GM21528 (cell line): ENCODE measurements around the gene PBRM1.
"Not testable (repeated sequence)": the region's sequence is repeated elsewhere in the genome, so short reads cannot be mapped to it uniquely, and the experiment has no call there.

Experiments
- ATAC-seq: cut with Tn5 transposase; IDR thresholded peaks from one replicate; pipeline ENCODE4 v1.9.1; 2021; ENCODE audit warnings: mild to moderate bottlenecking, moderate library complexity; ENCODE audit not compliant: unreplicated experiment, low FRiP score

The PBRM1 gene

DNA sequence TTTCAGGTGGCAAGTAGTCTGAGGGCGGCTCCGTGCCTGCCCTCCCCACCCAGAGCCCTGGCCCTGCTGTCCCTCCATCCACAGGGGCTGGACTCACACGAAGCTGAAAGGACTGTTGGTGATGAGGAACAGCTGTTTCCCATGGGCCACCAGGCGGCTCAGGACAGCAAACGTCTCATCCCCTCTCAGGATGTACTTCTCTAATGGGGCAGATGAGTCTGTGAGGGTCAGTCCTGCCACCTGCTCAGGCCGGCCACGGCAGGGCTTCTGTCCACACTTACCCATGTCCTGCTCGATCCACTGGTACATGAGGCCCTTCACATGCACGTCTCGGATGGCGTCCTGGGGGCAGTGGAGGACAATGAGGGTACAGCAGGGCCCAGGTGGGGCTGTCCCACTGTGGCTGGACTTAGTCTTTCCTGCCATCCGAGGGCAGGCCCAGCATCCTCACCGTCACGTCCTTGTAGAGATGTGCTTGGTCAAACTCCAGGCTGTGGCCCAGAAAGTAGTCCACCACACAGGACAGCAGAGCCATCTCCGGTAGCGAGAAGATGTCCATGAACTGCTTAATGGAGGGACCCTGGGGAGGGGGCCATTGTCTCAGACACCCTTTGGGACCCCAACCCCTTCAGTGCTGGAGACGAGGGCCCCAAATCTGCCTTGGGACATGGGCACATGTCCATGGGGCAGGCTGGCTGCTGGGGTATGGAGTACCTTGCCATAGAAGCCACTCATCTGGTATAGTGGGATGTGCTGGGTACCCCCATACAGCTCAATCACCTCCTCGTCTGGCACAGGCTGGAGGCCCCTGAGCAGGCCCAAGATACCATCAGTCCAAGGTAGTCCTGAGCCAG, 157.8 kb downstream of the PBRM1 start:
- no peak for ATAC-seq

DNA sequence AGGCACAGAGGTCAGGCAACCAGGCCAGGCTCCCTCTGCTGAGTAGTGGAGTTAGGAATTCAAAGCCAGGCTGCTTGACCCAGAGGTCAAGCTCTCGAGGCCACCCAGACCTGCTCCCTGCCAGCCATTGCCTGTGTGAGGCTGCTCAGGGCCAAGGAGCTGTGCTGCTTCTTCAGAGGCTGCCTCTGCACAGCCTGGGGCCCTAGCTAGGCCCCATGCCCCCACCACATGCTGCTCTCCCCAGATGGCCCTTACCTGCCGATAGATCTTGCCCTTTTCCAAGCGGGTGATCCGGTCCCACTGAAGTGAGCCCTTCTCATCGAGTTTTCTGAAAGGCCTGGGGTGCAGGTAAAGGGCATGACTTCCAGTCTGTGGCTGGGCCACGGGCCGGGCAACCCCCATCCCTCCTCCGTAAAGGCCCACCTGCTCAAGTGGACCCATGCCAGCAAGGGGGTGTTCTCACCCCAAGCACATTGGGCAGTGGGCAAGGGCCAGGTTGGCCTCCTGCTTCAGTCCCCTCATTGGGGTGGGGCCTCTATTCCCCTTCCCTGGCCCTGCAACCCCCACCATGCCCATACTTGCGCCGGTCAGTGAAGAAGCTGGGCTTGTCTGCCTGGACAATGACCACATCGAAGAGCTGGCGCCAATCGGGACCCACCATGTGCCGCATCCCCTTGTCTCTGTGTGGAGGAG, 158.5 kb downstream of the PBRM1 start:
- ATAC-seq = no peak

DNA sequence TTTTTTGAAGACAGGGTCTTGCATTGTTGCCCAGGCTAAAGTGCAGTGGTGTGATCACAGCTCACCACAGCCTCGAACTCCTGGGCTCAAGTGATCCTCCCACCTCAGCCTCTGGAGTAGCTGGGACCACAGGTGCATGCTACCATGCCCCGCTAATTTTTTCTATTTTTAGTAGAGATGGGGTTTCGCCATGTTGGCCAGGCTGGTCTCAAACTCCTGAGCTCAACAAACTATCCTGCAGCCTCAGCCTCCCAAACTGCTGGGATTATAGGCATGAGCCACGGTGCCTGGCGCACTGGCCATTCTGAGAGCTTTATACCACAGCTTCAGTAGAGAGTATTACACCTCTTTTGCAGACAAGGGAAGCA, 159.1 kb downstream of the PBRM1 start:
- ATAC-seq = not testable (repeated sequence)

DNA sequence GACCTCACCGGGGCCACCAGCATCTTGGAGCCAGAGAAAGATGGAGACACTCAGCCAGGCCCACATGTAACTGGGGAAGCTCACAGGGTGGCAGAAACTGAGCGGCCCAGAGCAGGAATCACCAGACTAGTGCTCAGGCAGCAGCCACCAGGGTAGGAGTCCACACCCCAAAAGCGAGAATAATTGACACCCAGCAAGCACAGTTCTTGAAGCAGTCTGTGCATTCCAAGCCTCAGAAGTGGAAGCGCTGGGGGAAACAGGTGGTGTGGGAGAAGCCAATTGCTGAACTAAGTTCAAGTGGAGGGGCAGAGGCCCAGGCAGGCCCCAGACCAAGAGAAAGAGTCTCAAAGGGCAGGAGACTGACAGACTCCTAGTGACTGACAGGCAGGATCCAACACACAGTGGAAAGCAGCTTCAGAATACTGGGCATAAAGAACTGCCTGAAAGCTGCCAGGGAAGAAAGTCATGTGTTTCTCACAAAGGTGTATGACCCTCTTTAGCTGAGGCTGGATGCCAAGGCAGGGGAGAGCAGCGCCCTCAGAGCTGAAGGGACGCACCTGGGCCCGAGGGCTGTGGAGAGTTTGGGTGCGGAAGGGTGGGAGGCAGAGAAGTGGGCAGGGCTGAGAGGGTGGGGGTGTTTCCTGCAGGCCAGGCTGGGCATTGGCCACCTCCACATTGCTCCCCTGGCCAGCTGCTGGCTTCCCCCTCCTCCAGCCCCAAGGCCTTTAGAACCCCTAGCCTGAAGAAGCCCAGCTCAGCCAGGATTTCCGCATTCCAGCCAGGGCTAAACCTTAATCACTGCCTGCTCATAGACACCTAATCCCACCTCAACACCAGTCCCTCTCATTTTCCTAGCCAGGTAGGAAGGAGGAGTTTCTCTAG, 159.8 kb downstream of the PBRM1 start:
- no peak for ATAC-seq

DNA sequence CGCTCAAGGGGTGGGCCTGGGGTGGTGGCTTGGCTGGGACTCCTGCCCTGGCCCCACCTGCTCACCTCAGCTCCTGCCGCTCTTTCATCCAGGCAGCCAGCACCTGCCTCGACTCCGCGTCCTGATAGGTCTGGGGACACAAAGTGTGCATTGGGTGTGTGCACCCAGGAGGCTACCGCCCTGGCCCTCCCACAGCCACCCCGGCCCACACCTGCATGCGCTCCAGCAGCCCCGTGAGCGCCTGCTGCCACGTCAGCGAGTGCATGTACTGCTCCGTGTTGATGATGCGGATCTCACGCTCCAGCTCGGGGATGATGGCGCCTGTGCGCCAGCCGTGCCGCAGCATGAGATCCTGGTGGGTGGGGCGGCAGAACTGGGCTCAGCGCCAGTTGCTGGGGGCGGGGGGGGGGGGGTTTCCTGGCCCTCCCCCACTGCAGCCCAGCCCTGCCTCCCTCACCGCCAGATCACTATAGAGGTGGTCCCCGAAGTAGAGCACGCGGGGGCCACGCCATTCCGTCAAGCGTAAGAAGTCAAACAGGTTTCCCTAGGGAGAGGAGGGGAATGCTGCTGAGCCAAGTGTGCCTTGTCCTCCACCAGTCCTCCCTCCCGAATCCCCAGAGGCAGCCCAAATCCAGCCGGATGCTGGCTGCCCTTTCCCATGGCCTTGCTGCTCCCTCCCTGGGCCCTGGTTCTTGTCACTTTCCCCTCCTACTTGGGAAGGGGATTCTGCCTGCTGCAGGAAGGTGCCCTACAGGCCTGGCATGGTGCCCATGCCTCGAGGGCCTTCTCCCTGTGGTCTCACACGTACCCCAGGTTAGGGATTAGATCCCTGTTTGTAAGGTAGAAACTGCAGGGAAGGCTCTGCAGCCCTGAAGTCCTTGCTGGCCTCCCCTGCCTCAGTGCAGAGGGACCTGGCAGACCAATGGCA, 160.7 kb downstream of the PBRM1 start:
- ATAC-seq = no peak

DNA sequence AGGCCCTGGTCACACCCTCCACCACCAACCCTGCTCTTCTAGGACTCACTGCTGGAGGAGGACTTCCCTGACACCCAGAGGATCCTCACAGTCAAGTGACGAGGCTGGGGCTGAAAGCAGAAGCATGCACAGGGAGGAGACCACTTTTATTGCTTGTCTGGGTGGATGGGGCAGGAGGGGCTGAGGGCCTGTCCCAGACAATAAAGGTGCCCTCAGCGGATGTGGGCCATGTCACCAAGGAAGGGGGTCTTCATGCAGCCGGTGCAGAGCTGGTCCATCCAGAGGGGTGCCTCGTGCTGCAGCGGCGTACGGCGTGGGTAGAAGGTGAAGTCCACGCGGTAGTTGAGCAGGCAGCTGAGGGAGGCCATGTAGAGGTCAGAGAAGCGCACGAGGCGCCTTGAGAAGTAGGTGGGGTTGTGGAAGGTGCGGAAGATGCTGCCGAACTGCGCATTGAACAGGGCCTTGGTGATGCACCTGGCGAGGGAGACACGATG, 161.4 kb downstream of the PBRM1 start:
- no peak for ATAC-seq

DNA sequence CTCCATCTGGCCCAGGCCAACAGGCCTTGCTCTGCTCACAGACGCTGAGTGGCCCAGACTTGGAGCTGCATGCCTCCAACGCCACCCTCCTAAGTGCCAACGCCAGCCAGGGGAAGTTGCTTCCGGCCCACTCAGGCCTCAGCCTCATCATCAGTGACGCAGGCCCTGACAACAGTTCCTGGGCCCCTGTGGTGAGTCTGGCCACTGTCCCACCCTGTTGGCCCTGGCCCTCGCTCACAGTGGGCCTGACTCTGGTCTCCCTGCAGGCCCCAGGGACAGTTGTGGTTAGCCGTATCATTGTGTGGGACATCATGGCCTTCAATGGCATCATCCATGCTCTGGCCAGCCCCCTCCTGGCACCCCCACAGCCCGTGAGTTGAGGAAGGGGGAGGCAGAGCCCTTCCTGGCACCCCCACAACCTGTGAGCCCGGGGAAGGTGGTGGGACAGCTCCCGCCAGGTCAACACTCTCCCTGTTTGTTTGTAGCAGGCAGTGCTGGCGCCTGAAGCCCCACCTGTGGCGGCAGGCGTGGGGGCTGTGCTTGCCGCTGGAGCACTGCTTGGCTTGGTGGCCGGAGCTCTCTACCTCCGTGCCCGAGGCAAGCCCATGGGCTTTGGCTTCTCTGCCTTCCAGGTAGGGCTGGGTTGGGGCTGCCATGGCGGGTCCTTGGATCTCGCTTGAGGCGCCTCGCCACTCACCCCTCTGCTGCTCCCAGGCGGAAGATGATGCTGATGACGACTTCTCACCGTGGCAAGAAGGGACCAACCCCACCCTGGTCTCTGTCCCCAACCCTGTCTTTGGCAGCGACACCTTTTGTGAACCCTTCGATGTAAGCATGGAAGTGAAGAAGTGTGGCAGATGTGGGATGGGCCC, 162.1 kb downstream of the PBRM1 start:
- no peak for ATAC-seq

DNA sequence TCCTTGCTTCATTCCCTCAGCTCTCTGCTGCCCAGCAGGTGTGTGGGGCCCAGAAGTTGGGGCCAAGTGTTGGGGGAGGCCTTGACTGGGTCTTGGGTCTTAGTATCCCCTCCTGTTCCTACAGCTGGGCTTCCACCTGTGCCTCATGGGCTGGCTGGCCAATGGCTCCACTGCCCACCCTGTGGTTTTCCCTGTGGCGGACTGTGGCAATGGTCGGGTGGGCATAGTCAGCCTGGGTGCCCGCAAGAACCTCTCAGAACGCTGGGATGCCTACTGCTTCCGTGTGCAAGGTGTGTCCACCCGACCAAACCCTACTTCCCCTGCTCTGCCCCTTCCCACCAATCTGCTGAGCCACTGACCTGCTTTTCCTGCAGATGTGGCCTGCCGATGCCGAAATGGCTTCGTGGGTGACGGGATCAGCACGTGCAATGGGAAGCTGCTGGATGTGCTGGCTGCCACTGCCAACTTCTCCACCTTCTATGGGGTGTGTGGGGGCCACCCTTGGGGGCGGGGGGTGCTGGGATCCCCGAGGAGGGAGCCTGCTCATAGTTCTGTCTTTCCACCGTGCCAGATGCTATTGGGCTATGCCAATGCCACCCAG, 163.0 kb downstream of the PBRM1 start:
- ATAC-seq = no peak

DNA sequence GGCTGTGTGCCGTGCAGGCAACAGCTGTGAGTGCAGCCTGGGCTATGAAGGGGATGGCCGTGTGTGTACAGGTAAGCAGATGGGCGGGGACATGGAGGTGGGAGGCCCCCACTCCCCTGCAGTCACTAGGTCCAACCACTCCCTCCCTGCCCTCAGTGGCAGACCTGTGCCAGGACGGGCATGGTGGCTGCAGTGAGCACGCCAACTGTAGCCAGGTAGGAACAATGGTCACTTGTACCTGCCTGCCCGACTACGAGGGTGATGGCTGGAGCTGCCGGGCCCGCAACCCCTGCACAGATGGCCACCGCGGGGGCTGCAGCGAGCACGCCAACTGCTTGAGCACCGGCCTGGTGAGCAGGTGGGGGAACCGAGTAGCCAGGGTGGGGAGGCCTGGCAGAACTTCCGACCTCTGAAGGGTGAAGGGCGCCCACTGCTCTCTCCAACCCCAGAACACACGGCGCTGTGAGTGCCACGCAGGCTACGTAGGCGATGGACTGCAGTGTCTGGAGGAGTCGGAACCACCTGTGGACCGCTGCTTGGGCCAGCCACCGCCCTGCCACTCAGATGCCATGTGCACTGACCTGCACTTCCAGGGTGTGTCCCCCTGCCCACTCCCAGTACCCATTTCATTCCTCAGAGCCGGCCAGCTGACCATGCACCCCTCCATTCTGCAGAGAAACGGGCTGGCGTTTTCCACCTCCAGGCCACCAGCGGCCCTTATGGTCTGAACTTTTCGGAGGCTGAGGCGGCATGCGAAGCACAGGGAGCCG, 163.6 kb downstream of the PBRM1 start:
- ATAC-seq = no peak

DNA sequence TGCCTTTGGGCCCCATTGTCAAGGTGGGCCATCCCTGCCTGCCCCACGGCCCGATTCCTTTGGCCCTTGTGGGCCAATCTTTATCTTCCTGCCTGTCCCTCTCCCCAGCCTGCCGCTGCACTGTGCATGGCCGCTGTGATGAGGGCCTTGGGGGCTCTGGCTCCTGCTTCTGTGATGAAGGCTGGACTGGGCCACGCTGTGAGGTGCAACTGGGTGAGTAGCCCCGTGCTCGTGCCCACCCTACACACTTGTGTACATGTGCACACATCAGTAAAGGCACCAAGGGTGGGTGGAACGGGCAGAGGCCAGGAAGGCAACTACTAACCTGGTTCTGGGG, 164.3 kb downstream of the PBRM1 start:
- no peak for ATAC-seq

DNA sequence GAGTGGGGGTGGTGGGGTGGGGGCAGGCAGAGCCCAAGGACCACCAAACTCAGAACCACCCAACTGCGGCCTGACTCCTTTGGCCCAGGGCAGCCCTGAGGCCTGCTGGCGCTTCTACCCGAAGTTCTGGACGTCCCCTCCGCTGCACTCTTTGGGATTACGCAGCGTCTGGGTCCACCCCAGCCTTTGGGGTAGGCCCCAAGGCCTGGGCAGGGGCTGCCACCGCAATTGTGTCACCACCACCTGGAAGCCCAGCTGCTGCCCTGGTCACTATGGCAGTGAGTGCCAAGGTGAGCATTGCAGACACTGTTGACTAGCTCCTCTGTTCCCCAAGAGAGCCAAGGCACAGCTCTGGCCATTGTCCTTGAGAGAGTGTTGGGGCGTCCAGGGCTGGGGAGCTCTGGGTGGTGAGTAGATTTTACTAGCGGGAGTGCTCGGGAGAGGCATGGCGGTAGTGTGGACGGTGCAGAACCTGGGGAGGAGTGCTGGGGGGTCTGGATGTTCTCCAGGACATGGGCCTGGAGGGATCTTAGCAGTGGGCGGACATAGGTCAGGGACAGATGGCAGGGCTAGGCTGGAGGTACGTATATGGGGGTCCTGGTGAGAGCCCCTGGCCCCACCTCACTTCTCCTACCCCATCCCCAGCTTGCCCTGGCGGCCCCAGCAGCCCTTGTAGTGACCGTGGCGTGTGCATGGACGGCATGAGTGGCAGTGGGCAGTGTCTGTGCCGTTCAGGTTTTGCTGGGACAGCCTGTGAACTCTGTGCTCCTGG, 164.8 kb downstream of the PBRM1 start:
- no peak for ATAC-seq

DNA sequence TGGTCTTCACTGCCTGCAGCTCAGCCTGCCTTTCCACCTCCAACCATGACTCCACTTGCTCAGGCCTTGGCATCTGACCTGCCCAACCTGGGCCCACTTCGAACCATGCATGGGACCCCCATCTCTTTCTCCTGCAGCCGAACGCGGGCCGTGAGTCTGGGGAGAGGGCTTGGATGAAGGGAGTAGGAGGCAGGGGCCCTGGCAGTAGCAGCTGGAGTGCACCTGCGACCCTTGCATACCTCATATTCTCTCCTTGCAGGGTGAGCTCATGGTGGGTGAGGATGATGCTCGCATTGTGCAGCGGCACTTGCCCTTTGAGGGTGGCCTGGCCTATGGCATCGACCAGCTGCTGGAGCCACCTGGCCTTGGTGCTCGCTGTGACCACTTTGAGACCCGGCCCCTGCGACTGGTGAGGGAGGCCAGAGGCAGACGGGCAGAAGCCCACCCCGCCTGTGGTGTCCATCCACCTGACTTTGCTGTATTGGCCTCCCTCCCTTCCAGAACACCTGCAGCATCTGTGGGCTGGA, 165.5 kb downstream of the PBRM1 start:
- no peak for ATAC-seq

DNA sequence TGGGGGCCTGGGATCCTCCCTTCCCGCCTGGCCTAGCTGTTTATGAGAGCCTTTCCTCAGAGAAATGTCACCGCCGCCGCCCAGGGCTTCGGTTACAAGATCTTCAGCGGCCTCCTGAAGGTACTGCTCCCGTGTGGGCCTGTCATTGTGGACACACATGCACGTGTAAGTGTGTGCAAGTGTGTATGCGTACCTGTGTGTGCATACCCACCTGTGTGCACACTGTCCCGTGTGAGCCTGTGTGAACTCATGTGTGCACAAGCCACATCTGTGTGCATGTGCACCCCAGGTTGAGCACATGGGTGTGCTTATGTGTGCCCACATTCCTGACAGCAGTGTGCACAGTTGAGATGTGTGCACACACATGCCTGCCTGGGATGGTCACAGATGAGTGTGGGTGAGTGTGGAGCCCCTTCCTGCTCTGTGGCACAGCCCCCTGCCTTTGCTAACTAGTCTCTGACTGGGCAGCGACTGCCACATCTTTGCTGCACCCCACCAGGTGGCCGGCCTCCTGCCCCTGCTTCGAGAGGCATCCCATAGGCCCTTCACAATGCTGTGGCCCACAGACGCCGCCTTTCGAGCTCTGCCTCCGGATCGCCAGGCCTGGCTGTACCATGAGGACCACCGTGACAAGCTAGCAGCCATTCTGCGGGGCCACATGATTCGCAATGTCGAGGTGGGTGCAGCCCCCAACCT, 166.1 kb downstream of the PBRM1 start:
- no peak for ATAC-seq

DNA sequence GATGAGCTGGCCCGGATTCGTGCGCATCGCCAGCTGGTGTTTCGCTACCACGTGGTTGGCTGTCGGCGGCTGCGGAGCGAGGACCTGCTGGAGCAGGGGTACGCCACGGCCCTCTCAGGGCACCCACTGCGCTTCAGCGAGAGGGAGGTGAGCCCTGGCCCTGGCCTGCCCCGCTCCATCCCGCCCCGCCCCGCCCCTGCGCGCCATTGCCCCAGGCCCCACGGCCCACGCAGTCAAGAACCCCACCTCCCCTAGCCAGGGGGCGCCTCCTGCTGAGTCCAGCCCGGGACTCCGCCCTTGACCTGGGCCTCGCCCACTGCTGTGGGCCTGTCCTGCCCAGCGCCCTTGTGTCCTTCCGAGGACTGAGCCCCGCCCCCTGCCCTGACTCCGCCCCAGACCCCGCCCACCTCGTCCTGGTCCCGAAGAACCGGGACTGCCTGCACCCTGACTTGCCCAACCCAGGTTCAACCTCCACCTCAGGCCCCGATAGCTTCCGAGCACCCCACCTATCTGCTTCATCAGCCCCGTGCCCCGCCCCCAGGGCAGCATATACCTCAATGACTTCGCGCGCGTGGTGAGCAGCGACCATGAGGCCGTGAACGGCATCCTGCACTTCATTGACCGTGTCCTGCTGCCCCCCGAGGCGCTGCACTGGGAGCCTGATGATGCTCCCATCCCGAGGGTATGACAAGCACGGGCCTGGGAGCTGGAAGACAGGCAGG, 166.8 kb downstream of the PBRM1 start:
- ATAC-seq = no peak

DNA sequence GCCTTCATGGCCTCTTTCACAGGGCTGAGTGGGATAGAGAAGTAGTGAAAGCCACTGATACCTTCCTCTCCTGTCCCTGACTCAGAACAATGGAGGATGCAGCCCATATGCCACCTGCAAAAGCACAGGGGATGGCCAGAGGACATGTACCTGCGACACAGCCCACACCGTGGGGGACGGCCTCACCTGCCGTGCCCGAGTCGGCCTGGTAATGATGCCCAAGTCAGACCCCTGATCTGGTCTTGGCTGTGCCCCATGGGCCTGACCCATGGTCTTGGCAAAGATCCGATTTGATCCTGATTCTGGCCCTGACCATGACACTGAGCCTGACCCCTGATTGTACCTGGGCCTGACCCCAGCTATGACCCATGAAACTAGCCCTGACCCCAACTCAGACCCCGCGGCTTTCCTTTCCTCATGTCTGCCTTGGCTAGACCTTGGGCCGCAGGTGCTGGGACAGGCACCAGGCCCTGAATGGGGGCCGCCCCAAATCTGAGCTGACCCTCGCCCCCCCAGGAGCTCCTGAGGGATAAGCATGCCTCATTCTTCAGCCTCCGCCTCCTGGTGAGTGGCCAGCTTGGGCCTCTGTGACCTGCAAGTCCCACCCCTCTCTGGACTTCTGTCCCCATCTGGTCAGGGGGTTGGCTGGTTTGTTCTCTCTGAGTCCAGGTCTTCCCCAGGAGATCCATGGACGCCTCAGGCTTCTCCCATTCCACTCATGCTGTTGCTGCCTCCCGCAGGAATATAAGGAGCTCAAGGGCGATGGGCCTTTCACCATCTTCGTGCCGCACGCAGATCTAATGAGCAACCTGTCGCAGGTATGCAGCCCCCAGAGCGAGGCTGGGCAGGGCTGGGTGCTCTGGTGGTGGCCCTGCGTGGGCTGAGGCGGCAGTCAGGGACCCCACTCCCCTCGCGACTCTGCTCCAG, 167.7 kb downstream of the PBRM1 start:
- no peak for ATAC-seq
